K562 (cell line): Measurements from ENCODE around the gene SLC26A8. TPM values are rescaled to one million over a fixed set of nuclear protein-coding genes. Genes with fewer than 3 reads are reported as not detected.

Experiments used
- ATAC-seq: fragments of 200-7000 bp; cut with Tn5 transposase; 3 replicates; pipeline ENCODE4 v1.9.1; 2020; ENCODE audit warnings: moderate library complexity
- BruUV-seq: library from RNA; stranded (reverse); fragments of 400-500 nt; replicated peaks from 2 replicates; lab custom pipeline; 2021; lab: Mats Ljungman, UMichigan
- CTCF ChIA-PET: fragments of 300-600 bp; formaldehyde crosslinking; extraction: SDS; loops from one replicate; lab custom pipeline; 2021; ENCODE audit warnings: low intra/inter-chr PET ratio; lab: Yijun Ruan, JAX
- POLR2A ChIA-PET: fragments of 300-600, 350-650 bp; sonication (Branson Sonifier 250); formaldehyde crosslinking; extraction: SDS; loops from one replicate; lab custom pipeline; 2021; ENCODE audit warnings: antibody characterized with exemption, inconsistent platforms; lab: Yijun Ruan, JAX
- DNase-seq, 4 experiments: peaks; one replicate each; pipeline versions ENCODE4 v3.0.0 to v3.0.0-alpha.2; 2011 to 2018; ENCODE audit warnings: low spot score in 3 of 4, mixed read lengths in 3 of 4; ENCODE audit errors: extremely low read depth in 1 of 4
- FAIRE-seq: peaks from 2 replicates; lab custom pipeline; 2011; peaks lifted over from hg19 to GRCh38; lab: Jason Lieb, UNC
- H2AFZ ChIP-seq: 2 replicates; pipeline ENCODE4 v1.6.0; 2011; ENCODE audit warnings: low read depth, low read length, control low read depth, inconsistent platforms
- H3K27ac ChIP-seq: fragments of 200-600 bp; 3 replicates; pipeline ENCODE4 v1.8.0; 2011; ENCODE audit warnings: low read depth, mild to moderate bottlenecking, control low read depth, inconsistent platforms, low read length, moderate library complexity, mixed read lengths; ENCODE audit errors: extremely low read depth
- H3K27me3 ChIP-seq, 2 experiments: fragments of 300-600 bp in 1 of 2; 2 replicates in 1 of 2; 3 replicates in 1 of 2; pipeline versions ENCODE4 v1.6.0 to v1.8.0; 2011; ENCODE audit warnings: inconsistent platforms in 2 of 2, low read length in 2 of 2, mild to moderate bottlenecking in 1 of 2, mixed read lengths in 1 of 2, moderate library complexity in 1 of 2; ENCODE audit not compliant: control insufficient read depth in 2 of 2, insufficient read depth in 2 of 2
- H3K36me3 ChIP-seq: fragments of 300-600 bp; 3 replicates; pipeline ENCODE4 v1.8.0; 2011; ENCODE audit warnings: mild to moderate bottlenecking, low read length, inconsistent platforms; ENCODE audit not compliant: control insufficient read depth, insufficient read depth
- H3K4me1 ChIP-seq, 2 experiments: fragments of 200-600 bp in 1 of 2; replicated peaks in 1 of 2; 2 replicates in 1 of 2; 3 replicates in 1 of 2; pipeline versions ENCODE4 v1.5.1 to v1.8.0; 2011; ENCODE audit warnings: inconsistent platforms in 2 of 2, low read length in 2 of 2, mild to moderate bottlenecking in 1 of 2, mixed read lengths in 1 of 2, moderate library complexity in 1 of 2; ENCODE audit not compliant: control insufficient read depth in 2 of 2, insufficient read depth in 2 of 2
- H3K4me2 ChIP-seq: 2 replicates; pipeline ENCODE4 v1.6.1; 2011; ENCODE audit warnings: low read length, control low read depth, inconsistent platforms, mixed read lengths; ENCODE audit not compliant: insufficient read depth
- H3K4me3 ChIP-seq: fragments of 200-600 bp; sonication (generic), shearing (Covaris generic); 2 replicates; pipeline ENCODE4 v1.5.1; 2016; ENCODE audit warnings: control low read depth, inconsistent platforms
- H3K79me2 ChIP-seq: fragments of 200-600 bp; 3 replicates; pipeline ENCODE4 v1.8.0; 2011; ENCODE audit warnings: low read length, inconsistent platforms; ENCODE audit not compliant: control insufficient read depth, insufficient read depth
- H3K9ac ChIP-seq, 2 experiments: 2 replicates each; pipeline versions ENCODE4 v1.6.0 to v1.6.1; 2011; ENCODE audit warnings: low read depth in 2 of 2, low read length in 2 of 2, control low read depth in 1 of 2, inconsistent platforms in 1 of 2, mild to moderate bottlenecking in 1 of 2, mixed read lengths in 1 of 2; ENCODE audit not compliant: insufficient read depth in 1 of 2
- H3K9me1 ChIP-seq: one replicate; pipeline ENCODE4 v1.6.0; 2011; ENCODE audit warnings: inconsistent platforms, mild to moderate bottlenecking, low read length, moderate library complexity; ENCODE audit not compliant: control insufficient read depth, insufficient read depth
- H3K9me3 ChIP-seq: replicated peaks from 2 replicates; pipeline ENCODE4 v1.5.1; 2011; ENCODE audit warnings: low read depth, low read length, inconsistent platforms; ENCODE audit not compliant: control insufficient read depth, insufficient read depth
- H4K20me1 ChIP-seq: replicated peaks from 2 replicates; pipeline ENCODE4 v1.6.1; 2011; ENCODE audit warnings: low read length, inconsistent platforms, mixed read lengths; ENCODE audit not compliant: control insufficient read depth, insufficient read depth
- BRD4 ChIP-seq: fragments of 200-600 bp; sonication (generic); IDR thresholded peaks from 2 replicates; pipeline ENCODE4 v1.6.1; 2017; ENCODE audit warnings: inconsistent platforms
- CEBPZ ChIP-seq: fragments of 150-350 bp; IDR thresholded peaks from 2 replicates; pipeline ENCODE4 v1.6.1; 2014; ENCODE audit warnings: low read depth, mild to moderate bottlenecking, low read length, borderline replicate concordance
- EP400 ChIP-seq: fragments of 450-650 bp; IDR thresholded peaks from 2 replicates; pipeline ENCODE4 v1.6.1; 2017; ENCODE audit warnings: antibody characterized with exemption, mild to moderate bottlenecking, moderate library complexity
- GTF2E2 ChIP-seq: fragments of 200-800 bp; sonication (Bioruptor generic); IDR thresholded peaks from 2 replicates; pipeline ENCODE4 v1.6.1; 2016; ENCODE audit warnings: missing genetic modification characterization, missing compliant biosample characterization
- HDAC1 ChIP-seq, 2 experiments: fragments of 450-650 bp; IDR thresholded peaks; 2 replicates each; pipeline ENCODE4 v1.6.1; 2016 to 2017; ENCODE audit warnings: inconsistent platforms in 1 of 2, mild to moderate bottlenecking in 1 of 2, moderate library complexity in 1 of 2
- KDM1A ChIP-seq, 2 experiments: fragments of 450-650 bp; IDR thresholded peaks; 2 replicates each; pipeline ENCODE4 v1.6.1; 2016; ENCODE audit warnings: mild to moderate bottlenecking in 2 of 2
- MAFG ChIP-seq: fragments of 450-650 bp; conservative IDR thresholded peaks from 2 replicates; pipeline ENCODE4 v1.6.1; 2016; ENCODE audit warnings: missing genetic modification characterization, missing compliant biosample characterization
- SREBF1 ChIP-seq: fragments of 150-350 bp; IDR thresholded peaks from 2 replicates; pipeline ENCODE4 v1.6.1; 2014; ENCODE audit warnings: antibody characterized with exemption, low read depth, low read length, borderline replicate concordance
- STAT5A ChIP-seq: IDR thresholded peaks from 2 replicates; pipeline ENCODE4 v1.6.1; 2012; ENCODE audit warnings: low read length, inconsistent platforms, borderline replicate concordance
- TCF7 ChIP-seq: sonication (generic); IDR thresholded peaks from 2 replicates; pipeline ENCODE4 v1.6.1; 2016; ENCODE audit warnings: antibody characterized with exemption, borderline replicate concordance
- ZBTB8A ChIP-seq: fragments of 450-650 bp; IDR thresholded peaks from 2 replicates; pipeline ENCODE4 v1.6.1; 2018; ENCODE audit warnings: mild to moderate bottlenecking, moderate library complexity; ENCODE audit not compliant: partially characterized antibody
- ZC3H11A ChIP-seq: IDR thresholded peaks from 2 replicates; pipeline ENCODE4 v1.6.1; 2012; ENCODE audit warnings: low read depth, low read length, improper control_type of control experiment
- ZNF589 ChIP-seq: fragments of 200-800 bp; sonication (Bioruptor generic); IDR thresholded peaks from 2 replicates; pipeline ENCODE4 v1.6.1; 2016; ENCODE audit warnings: low read depth, missing genetic modification characterization, missing compliant biosample characterization
- WGBS: fragments of 100-300 bp; shearing (Covaris generic); methylation state at CpG from one replicate; pipeline ENCODE4 v1.1.6; 2016; ENCODE audit warnings: low coverage, mixed read lengths; ENCODE audit not compliant: insufficient coverage; ENCODE audit errors: missing lambda C conversion rate; 5-methylcytosine and 5-hydroxymethylcytosine counted together
- in situ Hi-C: fragments of 300-500 bp; cut with MboI; formaldehyde crosslinking; loops from 4 replicates; pipeline ENCODE4 v1.15.0; 2018; ENCODE audit warnings: inconsistent platforms, mixed read lengths
- intact Hi-C: fragments of 100-400 bp; cut with micrococcal nuclease; formaldehyde crosslinking; loops from 2 replicates; pipeline ENCODE4 v1.14.2; 2022
- polyA plus RNA-seq, 8 experiments: library from polyadenylated mRNA; depleted of rRNA in 4 of 8; stranded (reverse) in 5 of 8; unstranded in 3 of 8; fragments of >200 nt; fragmentation: Nextera tagmentation in 2 of 8; fragmentation: Illumina TruSeq in 1 of 8; extraction: Ambion mirVana in 2 of 8; extraction: Trizol in 1 of 8; gene quantifications; 2 replicates each; pipeline versions ENCODE4 v1.2.1 to v1.2.3, GENCODE V29; 2011 to 2014; ENCODE audit warnings: inconsistent platforms in 1 of 8, missing spikeins in 1 of 8
- total RNA-seq, 7 experiments: library from RNA; depleted of rRNA in 6 of 7; stranded (reverse); fragments of >200 nt in 6 of 7; fragmentation: Illumina TruSeq in 2 of 7; extraction: Trizol in 2 of 7; gene quantifications; 2 replicates each; pipeline versions ENCODE4 v1.2.1 to v1.2.3, GENCODE V29; 2011 to 2021; ENCODE audit warnings: low replicate concordance in 1 of 7

SLC26A8 gene
- total and polyA plus RNA-seq, 9 of the 15 experiments (the other 6 are each of a cell fraction or from before 2014, with no cell fraction given), result not detected

GRCh38 chr6:36032261-36032660 lies 7.8 kb upstream of the SLC26A8 start:
- Histone ChIP-seq H3K36me3 (no peaks in the 10 kb centered on the region; the same call in 2 of the 3 replicates), H3K9ac (no peak overlapping the region), H4K20me1 (peaks cover 20% of the 10 kb centered on the region; the same call in 1 of the 2 replicates), H3K79me2 (peaks cover 91% of the 10 kb centered on the region), H3K9me1 (no peaks in the 10 kb centered on the region), H3K27ac (no peak overlapping the region), H2AFZ (no peak overlapping the region)
- intact Hi-C loops (no loop called here), in situ Hi-C loops (no loop called here)
- 59% methylated on average over 1 of the region's 1 CpG for WGBS
- BruUV-seq, result no TSS peak
- CTCF ChIA-PET, result no interaction called here
- no peak for TF ChIP-seq TCF7
- no peak for TF ChIP-seq GTF2E2 (tag)
- no peak for TF ChIP-seq ZC3H11A
- no peak for TF ChIP-seq ZNF589
- TF ChIP-seq, all 486 proteins: peak for 0
- DNase-seq (no peak), ATAC-seq (no peak), FAIRE-seq (no peak)
- Histone ChIP-seq H3K9me3 (no peaks in the 10 kb centered on the region), H3K4me2 (no peak overlapping the region), H3K27me3 (no peaks in the 10 kb centered on the region), H3K4me1 (peaks cover 14% of the 10 kb centered on the region in 2 experiments; a peak in 4 of 5 replicates), H3K4me3 (no peak overlapping the region)
- POLR2A ChIA-PET, result interaction anchor here (1.2 to 2.1 kb wide), 2 partner anchors 11 to 35 kb away, joined by 4 to 9 read pairs; no protein-coding TSS in a partner anchor

GRCh38 chr6:36029464-36029863 lies 5.0 kb upstream of the SLC26A8 start:
- no peaks in the 10 kb centered on the region for H3K9me3 ChIP-seq
- H3K9ac ChIP-seq, result peak overlapping the region in 1 of 2 experiments; percentile 92; a peak in 2 of 4 replicates
- WGBS, result under 1% methylated on average over 6 of the region's 6 CpGs
- peaks cover 33% of the 10 kb centered on the region in 2 experiments for H3K4me1 ChIP-seq
- peaks cover 68% of the 10 kb centered on the region for H3K79me2 ChIP-seq
- H2AFZ ChIP-seq, result peak overlapping the region; percentile 91
- no peaks in the 10 kb centered on the region for H3K27me3 ChIP-seq
- no peaks in the 10 kb centered on the region for H3K9me1 ChIP-seq
- H4K20me1 ChIP-seq, result peaks cover 20% of the 10 kb centered on the region; the same call in 1 of the 2 replicates
- peak overlapping the region; percentile 99 for H3K4me2 ChIP-seq
- no TSS peak for BruUV-seq
- H3K36me3 ChIP-seq, result no peaks in the 10 kb centered on the region
- FAIRE-seq (no peak), DNase-seq (peak in 1 of 4 experiments; percentile 53), ATAC-seq (no peak)
- ChIA-PET POLR2A (interaction anchor here (0.5 to 5.4 kb wide), 12 partner anchors 9 to 567 kb away, joined by 3 to 37 read pairs (median 3); no protein-coding TSS in a partner anchor), CTCF (no interaction called here)
- intact Hi-C loops, result loop anchor here (5.0 kb wide), 1 partner anchor 48 kb away; no protein-coding TSS in a partner anchor
- in situ Hi-C loops, result loop anchor here (5.0 kb wide), 1 partner anchor 68 kb away; no protein-coding TSS in a partner anchor
- H3K27ac ChIP-seq, result peak overlapping the region; percentile 73; the same call in 2 of the 3 replicates
- peak overlapping the region; percentile 92 for H3K4me3 ChIP-seq
- TF ChIP-seq CEBPZ, result no peak
- no peak for TF ChIP-seq STAT5A
- TF ChIP-seq ZBTB8A, result no peak
- TF ChIP-seq SREBF1, result no peak
- TF ChIP-seq KDM1A (IDR thresholded peaks at IDR 0.05), result no peak
- no peak for TF ChIP-seq MAFG
- peak in 1 of 2 experiments; percentile 13; a peak in 1 of 4 replicates for TF ChIP-seq HDAC1 (IDR thresholded peaks at IDR 0.05)
- 0 out of 2 replicates have a peak, but pooled peaks have one; percentile 66 for TF ChIP-seq BRD4
- peak; percentile 26; the same call in 1 of the 2 replicates for TF ChIP-seq EP400
